PC-9 (cell line): ENCODE results near the gene AGO4.

Source experiments
- EZH2 ChIP-seq: fragments of 200-600 bp; sonication (generic); IDR thresholded peaks from 2 replicates; pipeline ENCODE4 v1.8.0; 2017; ENCODE audit warnings: antibody characterized with exemption, low read depth
- TF ChIP-seq, protein P1 (sequence below): fragments of 200-600 bp; sonication (generic); conservative IDR thresholded peaks from 2 replicates; pipeline ENCODE4 v1.6.1; 2017; ENCODE audit warnings: mixed run types, antibody characterized with exemption, mild to moderate bottlenecking, moderate library complexity

DNA sequence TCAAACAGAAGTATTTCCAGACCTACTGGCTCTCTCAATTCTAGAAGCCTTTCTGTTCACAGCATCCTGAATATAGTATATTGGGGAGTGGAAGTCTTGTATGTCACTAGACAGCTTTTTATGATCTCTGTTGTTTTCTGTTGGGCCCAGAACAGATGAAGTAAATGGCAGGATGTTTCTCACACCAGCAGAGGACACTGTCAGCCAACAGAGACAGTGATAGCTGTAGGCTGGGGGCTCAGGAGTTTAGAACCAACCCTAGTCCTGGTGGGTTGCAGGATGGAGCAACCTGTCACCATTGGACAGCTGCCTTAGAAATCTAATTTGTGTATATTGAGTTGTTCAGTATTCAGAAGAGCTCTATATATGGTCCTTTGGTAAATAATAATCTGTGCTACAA is 92.1 kb downstream of the AGO4 start:
- TF ChIP-seq, protein P1, sequence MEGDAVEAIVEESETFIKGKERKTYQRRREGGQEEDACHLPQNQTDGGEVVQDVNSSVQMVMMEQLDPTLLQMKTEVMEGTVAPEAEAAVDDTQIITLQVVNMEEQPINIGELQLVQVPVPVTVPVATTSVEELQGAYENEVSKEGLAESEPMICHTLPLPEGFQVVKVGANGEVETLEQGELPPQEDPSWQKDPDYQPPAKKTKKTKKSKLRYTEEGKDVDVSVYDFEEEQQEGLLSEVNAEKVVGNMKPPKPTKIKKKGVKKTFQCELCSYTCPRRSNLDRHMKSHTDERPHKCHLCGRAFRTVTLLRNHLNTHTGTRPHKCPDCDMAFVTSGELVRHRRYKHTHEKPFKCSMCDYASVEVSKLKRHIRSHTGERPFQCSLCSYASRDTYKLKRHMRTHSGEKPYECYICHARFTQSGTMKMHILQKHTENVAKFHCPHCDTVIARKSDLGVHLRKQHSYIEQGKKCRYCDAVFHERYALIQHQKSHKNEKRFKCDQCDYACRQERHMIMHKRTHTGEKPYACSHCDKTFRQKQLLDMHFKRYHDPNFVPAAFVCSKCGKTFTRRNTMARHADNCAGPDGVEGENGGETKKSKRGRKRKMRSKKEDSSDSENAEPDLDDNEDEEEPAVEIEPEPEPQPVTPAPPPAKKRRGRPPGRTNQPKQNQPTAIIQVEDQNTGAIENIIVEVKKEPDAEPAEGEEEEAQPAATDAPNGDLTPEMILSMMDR: no peak
- no peak for TF ChIP-seq EZH2
